ENCODE results near the gene ALDH18A1.

Gene ALDH18A1

DNA sequence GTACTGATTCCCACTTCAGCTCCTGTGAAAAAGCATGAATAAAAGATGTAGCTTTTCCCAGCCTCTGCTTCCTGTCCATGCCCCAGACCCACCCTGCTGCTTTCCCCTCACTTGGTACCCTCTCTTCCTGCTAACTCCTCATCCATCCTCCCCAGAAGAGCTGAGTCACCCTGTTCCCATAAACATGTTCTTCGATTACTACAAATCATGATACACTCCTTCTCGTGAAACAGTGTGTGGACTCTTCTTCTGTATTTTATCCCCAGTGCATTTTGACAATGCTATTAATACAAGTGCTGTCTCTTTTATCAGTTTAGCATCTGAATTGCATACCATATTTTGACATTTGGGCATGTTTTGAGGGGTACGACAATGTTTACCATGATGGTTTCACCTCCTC, 49.6 kb downstream of the ALDH18A1 start:
- Histone ChIP-seq H3K4me3 (no peak overlapping the region), H3K27ac (peak overlapping the region; percentile 88 to 94)
- TF ChIP-seq, protein P1, sequence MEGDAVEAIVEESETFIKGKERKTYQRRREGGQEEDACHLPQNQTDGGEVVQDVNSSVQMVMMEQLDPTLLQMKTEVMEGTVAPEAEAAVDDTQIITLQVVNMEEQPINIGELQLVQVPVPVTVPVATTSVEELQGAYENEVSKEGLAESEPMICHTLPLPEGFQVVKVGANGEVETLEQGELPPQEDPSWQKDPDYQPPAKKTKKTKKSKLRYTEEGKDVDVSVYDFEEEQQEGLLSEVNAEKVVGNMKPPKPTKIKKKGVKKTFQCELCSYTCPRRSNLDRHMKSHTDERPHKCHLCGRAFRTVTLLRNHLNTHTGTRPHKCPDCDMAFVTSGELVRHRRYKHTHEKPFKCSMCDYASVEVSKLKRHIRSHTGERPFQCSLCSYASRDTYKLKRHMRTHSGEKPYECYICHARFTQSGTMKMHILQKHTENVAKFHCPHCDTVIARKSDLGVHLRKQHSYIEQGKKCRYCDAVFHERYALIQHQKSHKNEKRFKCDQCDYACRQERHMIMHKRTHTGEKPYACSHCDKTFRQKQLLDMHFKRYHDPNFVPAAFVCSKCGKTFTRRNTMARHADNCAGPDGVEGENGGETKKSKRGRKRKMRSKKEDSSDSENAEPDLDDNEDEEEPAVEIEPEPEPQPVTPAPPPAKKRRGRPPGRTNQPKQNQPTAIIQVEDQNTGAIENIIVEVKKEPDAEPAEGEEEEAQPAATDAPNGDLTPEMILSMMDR (IDR thresholded peaks at IDR 0.05) = no peak
- no peak for DNase-seq (ENCODE audit: low spot score)

DNA sequence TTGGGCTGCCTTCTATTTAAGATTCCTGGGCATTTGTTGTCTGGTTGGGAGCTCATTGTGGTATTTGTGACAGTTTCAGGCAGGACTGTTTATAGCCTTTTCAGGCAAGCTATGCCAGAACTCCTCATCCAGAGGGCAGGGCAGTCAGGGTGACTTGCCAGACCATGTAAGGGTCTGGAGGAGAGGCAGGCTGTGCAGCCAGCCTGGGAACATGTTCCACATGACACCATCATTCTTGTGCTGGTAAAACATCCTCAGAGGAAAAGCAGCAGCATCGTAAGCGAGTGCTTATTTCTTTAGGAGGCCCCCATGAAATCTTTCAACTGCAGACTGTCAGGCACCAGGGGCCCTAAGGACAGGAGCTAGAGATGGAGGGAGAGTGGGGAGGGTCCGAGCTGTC, 51.3 kb downstream of the ALDH18A1 start:
- peak; percentile 88 for DNase-seq (ENCODE audit: low spot score)
- peak overlapping the region; percentile 21 for H3K4me3 ChIP-seq
- H3K27ac ChIP-seq = peak overlapping the region; percentile 88 to 94
- TF ChIP-seq, protein P1 (IDR thresholded peaks at IDR 0.05) = no peak

DNA sequence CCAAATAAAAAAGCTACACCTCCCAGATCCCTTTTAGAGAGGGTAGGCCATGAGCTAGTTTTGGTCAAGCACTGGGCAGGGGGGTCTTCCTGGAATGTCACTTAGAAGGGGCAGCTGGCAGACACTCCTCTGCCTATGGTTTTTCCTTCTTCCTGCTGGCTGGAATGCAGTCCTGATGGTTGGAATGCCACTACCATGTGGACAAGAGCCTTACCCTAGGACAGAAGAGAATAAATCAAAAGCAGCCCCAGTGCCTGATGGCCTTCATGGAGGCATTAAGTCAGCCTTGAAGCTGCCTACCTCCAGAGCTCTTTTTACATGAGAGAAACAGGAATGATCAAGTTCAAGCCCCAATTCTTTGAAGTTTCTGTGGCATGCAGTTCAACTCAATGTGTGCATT, 51.9 kb downstream of the ALDH18A1 start:
- no peak overlapping the region for H3K4me3 ChIP-seq
- DNase-seq (ENCODE audit: low spot score) = no peak
- H3K27ac ChIP-seq = peak overlapping the region; percentile 88 to 94
- TF ChIP-seq, protein P1 (IDR thresholded peaks at IDR 0.05) = no peak

DNA sequence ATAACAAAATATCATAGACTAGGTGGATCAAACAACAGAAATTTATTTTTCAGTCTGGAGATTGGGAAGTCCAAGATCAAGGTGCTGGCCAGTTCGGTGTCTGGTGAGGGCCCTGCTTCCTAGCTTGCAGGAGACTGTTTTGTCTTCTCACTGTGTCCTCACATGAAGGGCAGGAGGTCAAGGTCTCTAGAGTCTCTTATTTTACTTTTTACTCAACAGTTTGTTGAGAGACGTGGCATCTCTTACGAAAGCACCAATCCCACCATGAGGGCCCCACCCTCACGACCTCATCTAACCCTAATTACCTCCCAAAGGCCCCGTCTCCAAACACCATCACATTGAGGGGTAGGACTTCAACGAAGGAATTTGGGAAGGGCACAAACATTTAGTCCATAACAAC, 54.1 kb downstream of the ALDH18A1 start:
- DNase-seq (ENCODE audit: low spot score) = no peak
- Histone ChIP-seq H3K4me3 (no peak overlapping the region), H3K27ac (no peak overlapping the region)
- TF ChIP-seq, protein P1 (IDR thresholded peaks at IDR 0.05) = no peak

DNA sequence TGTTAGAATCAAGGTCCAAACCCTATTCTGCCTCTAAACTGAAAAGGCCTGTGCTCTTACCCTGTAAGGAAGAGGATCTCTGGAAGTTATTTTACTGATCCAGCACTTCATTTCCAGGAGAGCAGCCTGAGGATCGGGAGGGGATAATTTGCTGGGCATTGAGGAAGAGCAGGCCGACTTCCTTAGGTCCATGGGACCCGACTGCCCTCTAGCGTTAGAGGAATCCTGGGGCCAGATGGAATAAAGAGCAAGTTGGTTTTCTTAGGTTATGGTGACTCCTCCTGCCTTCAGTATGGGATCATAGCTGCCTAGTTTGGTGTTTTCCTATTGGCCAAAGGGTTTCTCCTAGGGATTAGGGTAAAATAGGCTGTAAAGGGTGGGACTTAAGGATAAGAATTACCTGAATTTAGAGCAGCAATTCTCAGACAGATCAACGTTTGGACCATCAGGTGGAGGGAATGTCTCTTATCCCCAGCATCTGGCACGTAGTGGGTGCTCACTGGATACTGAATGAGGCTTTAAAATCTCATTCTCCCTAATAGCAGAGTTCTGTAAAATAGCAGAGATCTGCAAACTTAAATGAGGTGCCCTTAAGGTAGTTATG, 55.3 kb downstream of the ALDH18A1 start:
- peak; percentile 87 for DNase-seq (ENCODE audit: low spot score)
- TF ChIP-seq, protein P1 (IDR thresholded peaks at IDR 0.05) = peak; percentile 86
- Histone ChIP-seq H3K4me3 (no peak overlapping the region), H3K27ac (peak overlapping the region; percentile 33 to 50)

DNA sequence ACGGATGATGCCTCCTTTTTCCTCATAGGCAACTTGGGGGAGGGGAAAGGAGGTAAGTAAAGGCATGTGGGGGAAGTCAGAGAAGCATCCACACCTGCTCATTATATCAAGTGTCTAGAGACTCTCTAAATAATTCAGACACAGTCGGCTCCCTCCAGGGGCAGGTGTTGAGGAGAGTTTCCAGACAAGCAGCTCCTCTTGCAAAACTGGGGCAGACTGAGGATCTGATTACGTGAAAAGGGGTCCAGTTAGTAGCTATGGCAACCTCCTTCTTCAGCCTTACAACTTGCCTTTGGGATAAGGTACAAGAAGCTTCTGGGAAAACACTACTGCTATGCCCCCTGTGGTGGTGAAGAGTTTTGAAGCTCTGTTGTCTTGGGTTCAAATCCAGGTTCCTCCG, 56.4 kb downstream of the ALDH18A1 start:
- Histone ChIP-seq H3K27ac (no peak overlapping the region), H3K4me3 (no peak overlapping the region)
- TF ChIP-seq, protein P1 (IDR thresholded peaks at IDR 0.05) = no peak
- DNase-seq (ENCODE audit: low spot score) = no peak

DNA sequence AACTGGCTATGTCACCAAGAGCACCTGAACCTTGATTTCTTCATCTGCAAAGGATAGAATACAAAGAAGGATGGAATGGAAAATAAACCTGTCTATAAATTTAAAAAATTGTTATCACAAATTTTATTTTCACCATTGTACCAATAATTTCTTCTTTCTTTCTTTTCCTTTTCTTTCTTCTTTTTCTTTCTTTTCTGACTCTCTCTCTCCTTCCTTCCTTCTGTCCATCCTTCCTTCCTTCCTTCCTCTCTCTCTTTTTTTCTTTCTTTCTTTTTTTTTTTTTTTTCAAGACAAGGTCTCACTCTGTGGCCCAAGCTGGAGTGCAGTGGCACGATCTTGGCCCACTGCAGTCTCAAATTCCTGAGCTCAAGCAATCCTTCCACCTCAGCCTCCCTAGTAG, 58.7 kb downstream of the ALDH18A1 start:
- TF ChIP-seq, protein P1 (IDR thresholded peaks at IDR 0.05) = no peak
- Histone ChIP-seq H3K27ac (no peak overlapping the region), H3K4me3 (no peak overlapping the region)
- DNase-seq (ENCODE audit: low spot score) = no peak

Measured in coronary artery (tissue), 2 donors.